Activated T-cell treated with anti-CD3 and anti-CD28 coated beads, Interleukin-2, amount 50 U/mL, for 72 hours (primary cell): ENCODE measurements around the gene ZNF883. TPM values are rescaled to one million over a fixed set of nuclear protein-coding genes. Genes with fewer than 3 reads are reported as not detected.

Experiments
- ATAC-seq, 2 donors: fragments of 150-1000 bp; cut with Tn5 transposase; replicated peaks in 1 of 2; 2 replicates each; pipeline ENCODE4 v1.10.0; 2021; ENCODE audit warnings: moderate library complexity in 2 of 2, mild to moderate bottlenecking in 1 of 2
- DNase-seq, 2 donors: peaks; one replicate each; pipeline ENCODE4 v3.0.0; 2021 to 2022; ENCODE audit warnings: mixed read lengths in 1 of 2
- H3K27ac Mint-ChIP-seq: one replicate; pipeline ENCODE4 v1.8.0; 2022; ENCODE audit warnings: mild to moderate bottlenecking, moderate library complexity, mixed read lengths
- H3K27me3 Mint-ChIP-seq: one replicate; pipeline ENCODE4 v1.8.0; 2022; ENCODE audit warnings: low read depth, mixed read lengths
- H3K36me3 Mint-ChIP-seq, 2 donors: one replicate each; pipeline ENCODE4 v1.8.0; 2022; ENCODE audit warnings: mixed read lengths in 2 of 2, mild to moderate bottlenecking in 1 of 2; ENCODE audit not compliant: insufficient read depth in 2 of 2
- H3K4me1 Mint-ChIP-seq: one replicate; pipeline ENCODE4 v1.8.0; 2022; ENCODE audit warnings: low read depth, mixed read lengths
- H3K4me3 Mint-ChIP-seq, 2 donors: one replicate each; pipeline ENCODE4 v1.8.0; 2022; ENCODE audit warnings: mild to moderate bottlenecking in 2 of 2, mixed read lengths in 2 of 2, moderate library complexity in 2 of 2
- H3K9me3 Mint-ChIP-seq, 2 donors: one replicate each; pipeline ENCODE4 v1.8.0; 2022; ENCODE audit warnings: mixed read lengths in 2 of 2
- total RNA-seq, 2 donors: library from RNA; stranded (reverse); gene quantifications; one replicate each; pipeline ENCODE4 v1.2.3, GENCODE V29; 2022

The ZNF883 gene
- total RNA-seq, 2 donors from 2014 or later, result 0.49 to 0.89 TPM

DNA sequence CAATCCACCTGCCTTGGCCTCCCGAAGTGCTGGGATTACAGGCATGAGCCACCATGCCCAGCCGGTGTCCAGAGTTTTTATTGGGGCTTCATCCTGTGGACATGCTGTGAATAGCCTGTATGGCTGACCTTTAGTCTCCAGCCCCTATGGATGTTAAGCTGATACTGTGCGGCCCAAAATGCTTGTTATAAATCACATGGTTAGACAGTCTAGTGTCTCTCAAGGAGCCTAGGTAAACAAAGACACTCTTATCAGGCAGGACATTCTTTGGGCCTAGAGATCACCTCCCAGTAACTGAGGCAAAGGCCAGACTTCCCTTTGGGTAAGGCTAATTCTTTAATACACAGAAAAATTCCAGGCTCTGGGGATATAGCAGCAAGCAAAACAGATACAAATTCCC, 99.4 kb downstream of the ZNF883 start:
- H3K9me3 Mint-ChIP-seq, result no peaks in the 10 kb centered on the region
- H3K27ac Mint-ChIP-seq, result no peak overlapping the region
- peaks cover 39% of the 10 kb centered on the region for H3K27me3 Mint-ChIP-seq
- H3K4me1 Mint-ChIP-seq, result no peaks in the 10 kb centered on the region
- DNase-seq (no peak), ATAC-seq (no peak)
- H3K4me3 Mint-ChIP-seq, result no peak overlapping the region
- H3K36me3 Mint-ChIP-seq, result no peaks in the 10 kb centered on the region

GRCh38 chr9:112911736-112912135, 100.3 kb downstream of the ZNF883 start:
- no peak for ATAC-seq

More at GRCh38 chr9:112911736-112912135, 100.3 kb downstream of the ZNF883 start:
- Mint-ChIP-seq H3K27ac (no peak overlapping the region), H3K4me3 (no peak overlapping the region), H3K4me1 (no peaks in the 10 kb centered on the region), H3K27me3 (peaks cover 40% of the 10 kb centered on the region), H3K9me3 (no peaks in the 10 kb centered on the region), H3K36me3 (no peaks in the 10 kb centered on the region)
- DNase-seq, result no peak

Other genes starting within 250 kb of the ZNF883 start
- not detected for gene SLC46A2, start 121.3 kb downstream of the ZNF883 start, total RNA-seq
- gene ZFP37, start 44.5 kb upstream of the ZNF883 start, total RNA-seq, result 1 to 10 TPM; 1.2 to 2.1 TPM
- 1 to 10 TPM; 3.9 to 4.2 TPM for gene SLC31A2, start 138.8 kb upstream of the ZNF883 start, total RNA-seq
- gene FKBP15, start 209.1 kb upstream of the ZNF883 start, total RNA-seq, result 10 to 100 TPM; 24.7 to 26.0 TPM
- 1 to 10 TPM; 7.9 to 8.8 TPM for gene SLC31A1, start 209.4 kb upstream of the ZNF883 start, total RNA-seq